Esophagus muscularis mucosa (tissue), 3 donors: ENCODE results near the gene LMO3.

Source experiments
- CTCF ChIP-seq, 3 experiments: fragments of 200-600 bp in 2 of 3; fragments of 450-650 bp in 1 of 3; sonication (generic) in 2 of 3; IDR thresholded peaks; one replicate each; pipeline ENCODE4 v1.5.1; 2017 to 2019; ENCODE audit warnings: antibody characterized with exemption in 3 of 3, mild to moderate bottlenecking in 2 of 3, moderate library complexity in 1 of 3
- EP300 ChIP-seq: sonication (generic); formaldehyde crosslinking; IDR thresholded peaks from one replicate; pipeline ENCODE4 v1.6.1; 2017; ENCODE audit warnings: antibody characterized with exemption

- no peak for TF ChIP-seq CTCF (IDR thresholded peaks at IDR 0.05)
- TF ChIP-seq EP300 = no peak
Measured at GRCh38 chr12:16523951-16524331, 82.0 kb downstream of the LMO3 start.
